GM12864 (cell line): ENCODE measurements around the gene KTN1.

Experiments used
- DNase-seq: peaks from one replicate; pipeline ENCODE4 v3.0.0-alpha.2; 2011; ENCODE audit warnings: low read depth
- H3K4me3 ChIP-seq: 2 replicates; pipeline ENCODE4 v1.5.1; 2011; ENCODE audit warnings: mild to moderate bottlenecking, low read depth, low read length, control low read depth
- CTCF ChIP-seq: IDR thresholded peaks from 2 replicates; pipeline ENCODE4 v1.5.1; 2011; ENCODE audit warnings: low read depth, mild to moderate bottlenecking, moderate library complexity, low read length, control low read depth, inconsistent platforms; ENCODE audit errors: missing control alignments

KTN1 gene

GRCh38 chr14:55662752-55663151 is 82.7 kb downstream of the KTN1 start:
- no peak for TF ChIP-seq CTCF
- no peak overlapping the region for H3K4me3 ChIP-seq
- DNase-seq: no peak

GRCh38 chr14:55665067-55665675 is 85.2 kb downstream of the KTN1 start:
- no peak overlapping the region for H3K4me3 ChIP-seq

GRCh38 chr14:55667801-55668200 is 87.8 kb downstream of the KTN1 start:
- no peak overlapping the region for H3K4me3 ChIP-seq
- TF ChIP-seq CTCF: no peak
- DNase-seq: no peak

More at GRCh38 chr14:55665067-55665675, 85.2 kb downstream of the KTN1 start:
- TF ChIP-seq CTCF: no peak
- DNase-seq: no peak

GRCh38 chr14:55671641-55672040 is 91.6 kb downstream of the KTN1 start:
- no peak for DNase-seq
- no peak for TF ChIP-seq CTCF
- no peak overlapping the region for H3K4me3 ChIP-seq

- no peak for TF ChIP-seq CTCF
Measured at GRCh38 chr14:55673048-55673447, 93.0 kb downstream of the KTN1 start.

GRCh38 chr14:55681096-55681495 is 101.1 kb downstream of the KTN1 start:
- no peak for DNase-seq
- TF ChIP-seq CTCF: no peak
- no peak overlapping the region for H3K4me3 ChIP-seq

More at GRCh38 chr14:55673048-55673447, 93.0 kb downstream of the KTN1 start:
- no peak for DNase-seq
- H3K4me3 ChIP-seq: no peak overlapping the region

GRCh38 chr14:55684956-55685584 is 105.1 kb downstream of the KTN1 start:
- no peak overlapping the region for H3K4me3 ChIP-seq
- DNase-seq: no peak
- no peak for TF ChIP-seq CTCF
